ENCODE measurements around the gene MOCS1. TPM values are rescaled to one million over a fixed set of nuclear protein-coding genes. Genes with fewer than 3 reads are reported as not detected.

Gene MOCS1
- 100 to 1,000 TPM in 2 of 4 donors, 10 to 100 TPM in 2; 52.0 to 128 (median 81.1) TPM for total RNA-seq

- TF ChIP-seq, protein P1, sequence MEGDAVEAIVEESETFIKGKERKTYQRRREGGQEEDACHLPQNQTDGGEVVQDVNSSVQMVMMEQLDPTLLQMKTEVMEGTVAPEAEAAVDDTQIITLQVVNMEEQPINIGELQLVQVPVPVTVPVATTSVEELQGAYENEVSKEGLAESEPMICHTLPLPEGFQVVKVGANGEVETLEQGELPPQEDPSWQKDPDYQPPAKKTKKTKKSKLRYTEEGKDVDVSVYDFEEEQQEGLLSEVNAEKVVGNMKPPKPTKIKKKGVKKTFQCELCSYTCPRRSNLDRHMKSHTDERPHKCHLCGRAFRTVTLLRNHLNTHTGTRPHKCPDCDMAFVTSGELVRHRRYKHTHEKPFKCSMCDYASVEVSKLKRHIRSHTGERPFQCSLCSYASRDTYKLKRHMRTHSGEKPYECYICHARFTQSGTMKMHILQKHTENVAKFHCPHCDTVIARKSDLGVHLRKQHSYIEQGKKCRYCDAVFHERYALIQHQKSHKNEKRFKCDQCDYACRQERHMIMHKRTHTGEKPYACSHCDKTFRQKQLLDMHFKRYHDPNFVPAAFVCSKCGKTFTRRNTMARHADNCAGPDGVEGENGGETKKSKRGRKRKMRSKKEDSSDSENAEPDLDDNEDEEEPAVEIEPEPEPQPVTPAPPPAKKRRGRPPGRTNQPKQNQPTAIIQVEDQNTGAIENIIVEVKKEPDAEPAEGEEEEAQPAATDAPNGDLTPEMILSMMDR (IDR thresholded peaks at IDR 0.05; ENCODE audit: low read depth): no peak
Measured at GRCh38 chr6:39934131-39934757, at the start of gene MOCS1. TSS of gene MOCS1 (minus strand) at chr6:39934462. CDS start at chr6:39934417, 45 bp downstream.

DNA sequence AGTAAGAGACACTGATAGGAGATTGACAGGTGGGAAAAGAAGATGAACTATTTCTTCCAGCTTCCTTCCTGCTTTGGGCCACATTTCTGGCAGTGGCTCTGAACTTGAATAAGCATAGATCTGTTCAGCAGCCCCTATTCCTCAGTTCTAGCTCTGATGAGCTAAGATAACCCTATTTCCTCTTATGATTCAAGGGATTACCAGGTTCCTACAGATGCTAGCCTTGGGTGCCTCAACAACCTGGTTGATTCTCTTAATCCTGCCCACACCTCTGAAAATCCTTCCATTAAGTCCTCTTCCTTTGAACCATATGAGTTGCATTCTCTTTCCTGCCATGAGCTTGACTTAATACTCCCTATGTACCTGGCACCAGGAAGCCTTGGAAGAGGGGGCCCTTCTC, 49.8 kb upstream of the MOCS1 start:
- TF ChIP-seq, protein P1 (IDR thresholded peaks at IDR 0.05; ENCODE audit: low read depth): no peak

GRCh38 chr6:39983193-39983592, 48.9 kb upstream of the MOCS1 start:
- TF ChIP-seq, protein P1 (IDR thresholded peaks at IDR 0.05; ENCODE audit: low read depth): no peak

- TF ChIP-seq, protein P1 (IDR thresholded peaks at IDR 0.05; ENCODE audit: low read depth): no peak
Measured at GRCh38 chr6:39982720-39983119, 48.5 kb upstream of the MOCS1 start.

DNA sequence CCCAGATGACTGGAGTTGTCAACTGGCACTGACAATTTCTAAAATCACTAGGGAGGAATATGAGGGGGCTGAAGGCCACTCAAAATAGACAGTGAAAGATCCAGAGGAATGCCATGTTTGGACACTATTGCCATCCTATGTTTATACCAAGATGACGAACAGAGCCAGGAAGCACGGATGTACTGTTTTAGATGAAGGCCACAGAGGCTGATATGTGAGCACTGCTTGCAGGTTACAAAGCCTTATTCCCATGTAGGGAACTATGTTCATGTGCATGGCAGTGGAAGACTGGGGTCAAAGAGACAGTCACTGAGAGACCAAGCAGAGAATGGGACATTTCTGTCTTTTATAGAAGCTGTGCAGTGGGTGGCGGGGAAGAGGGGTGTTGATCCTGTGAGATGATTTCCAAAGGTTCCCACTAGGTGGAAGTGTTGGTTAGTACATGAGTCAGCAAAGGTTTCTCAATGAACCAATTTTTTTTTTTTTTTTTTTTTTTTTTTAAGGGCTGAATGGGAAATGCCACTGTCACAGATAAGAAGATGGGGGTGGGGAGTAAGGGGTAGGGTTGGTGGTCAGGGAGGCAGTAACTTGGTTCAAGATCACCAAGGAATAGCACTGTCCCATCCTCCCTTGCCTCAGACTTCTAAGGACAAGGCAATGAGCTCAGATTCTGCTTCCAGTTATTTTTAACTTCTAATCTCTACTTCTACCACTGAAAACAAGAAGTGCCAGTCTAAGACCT, 46.7 kb upstream of the MOCS1 start:
- TF ChIP-seq, protein P1 (IDR thresholded peaks at IDR 0.05; ENCODE audit: low read depth): no peak

- TF ChIP-seq, protein P1 (IDR thresholded peaks at IDR 0.05; ENCODE audit: low read depth): no peak
Measured at GRCh38 chr6:39979461-39980328, 45.4 kb upstream of the MOCS1 start.

GRCh38 chr6:39978240-39978639, 44.0 kb upstream of the MOCS1 start:
- TF ChIP-seq, protein P1 (IDR thresholded peaks at IDR 0.05; ENCODE audit: low read depth): no peak
